ENCODE data around the gene ACOT12. TPM values are rescaled to one million over a fixed set of nuclear protein-coding genes. Genes with fewer than 3 reads are reported as not detected.

ACOT12 gene
- total RNA-seq, 2 donors from 2014 or later = not detected

- DNase-seq (no peak), ATAC-seq (no peak)
- H3K4me1 ChIP-seq = no peaks in the 10 kb centered on the region
- no peak overlapping the region for H3K27ac ChIP-seq
- H3K36me3 ChIP-seq (replicated peaks in 1 of 2; ENCODE audit: insufficient read depth in 1 of 2, low read depth in 2 of 2) = no peaks in the 10 kb centered on the region
- TF ChIP-seq POLR2A (IDR thresholded peaks at IDR 0.05) (no peak), CTCF (IDR thresholded peaks at IDR 0.05) (no peak)
- no peaks in the 10 kb centered on the region for H3K27me3 ChIP-seq
- H3K9me3 ChIP-seq = no peaks in the 10 kb centered on the region
- no peak overlapping the region for H3K4me3 ChIP-seq
- intact Hi-C loops (cut with DNase I) = no loop called here
Measured at GRCh38 chr5:81370912-81371311, 23.0 kb downstream of the ACOT12 start.

GRCh38 chr5:81365541-81365940, 28.4 kb downstream of the ACOT12 start:
- Histone ChIP-seq H3K4me1 (peaks cover 9% of the 10 kb centered on the region), H3K27me3 (no peaks in the 10 kb centered on the region), H3K9me3 (no peaks in the 10 kb centered on the region), H3K36me3 (replicated peaks in 1 of 2; ENCODE audit: insufficient read depth in 1 of 2, low read depth in 2 of 2) (no peaks in the 10 kb centered on the region), H3K27ac (no peak overlapping the region), H3K4me3 (no peak overlapping the region)
- no peak for TF ChIP-seq POLR2A (IDR thresholded peaks at IDR 0.05)
- TF ChIP-seq CTCF (IDR thresholded peaks at IDR 0.05) = no peak
- DNase-seq (no peak), ATAC-seq (no peak)
- 84 to 85% methylated on average over 5 of the region's 5 CpGs for WGBS, 2 donors
- intact Hi-C loops (cut with DNase I) = no loop called here

- no peaks in the 10 kb centered on the region for H3K9me3 ChIP-seq
- intact Hi-C loops (cut with DNase I) = no loop called here
- TF ChIP-seq POLR2A (IDR thresholded peaks at IDR 0.05) (no peak), CTCF (IDR thresholded peaks at IDR 0.05) (no peak)
- peaks cover 9% of the 10 kb centered on the region for H3K4me1 ChIP-seq
- no peaks in the 10 kb centered on the region for H3K36me3 ChIP-seq (replicated peaks in 1 of 2; ENCODE audit: insufficient read depth in 1 of 2, low read depth in 2 of 2)
- H3K27me3 ChIP-seq = no peaks in the 10 kb centered on the region
- WGBS, 2 donors = 33 to 40% methylated on average over 4 of the region's 4 CpGs
- ATAC-seq = no peak
- DNase-seq = no peak
- H3K4me3 ChIP-seq = no peak overlapping the region
- no peak overlapping the region for H3K27ac ChIP-seq
Measured at GRCh38 chr5:81363093-81363871, 30.7 kb downstream of the ACOT12 start.

- Histone ChIP-seq H3K4me3 (no peak overlapping the region), H3K27ac (no peak overlapping the region), H3K27me3 (no peaks in the 10 kb centered on the region), H3K4me1 (peaks cover 9% of the 10 kb centered on the region), H3K36me3 (replicated peaks in 1 of 2; ENCODE audit: insufficient read depth in 1 of 2, low read depth in 2 of 2) (no peaks in the 10 kb centered on the region), H3K9me3 (no peaks in the 10 kb centered on the region)
- WGBS, 2 donors = 69 to 76% methylated on average over 2 of the region's 2 CpGs
- intact Hi-C loops (cut with DNase I) = no loop called here
- ATAC-seq (no peak), DNase-seq (no peak)
- TF ChIP-seq CTCF (IDR thresholded peaks at IDR 0.05) = no peak
- TF ChIP-seq POLR2A (IDR thresholded peaks at IDR 0.05) = no peak
Measured at GRCh38 chr5:81361600-81361999, 32.3 kb downstream of the ACOT12 start.

- Histone ChIP-seq H3K4me1 (peaks cover 9% of the 10 kb centered on the region), H3K36me3 (replicated peaks in 1 of 2; ENCODE audit: insufficient read depth in 1 of 2, low read depth in 2 of 2) (no peaks in the 10 kb centered on the region), H3K27ac (no peak overlapping the region), H3K4me3 (no peak overlapping the region), H3K9me3 (no peaks in the 10 kb centered on the region), H3K27me3 (no peaks in the 10 kb centered on the region)
- no peak for DNase-seq
- ATAC-seq = no peak
- intact Hi-C loops (cut with DNase I) = no loop called here
- TF ChIP-seq CTCF (IDR thresholded peaks at IDR 0.05) = no peak
- no peak for TF ChIP-seq POLR2A (IDR thresholded peaks at IDR 0.05)
- 71 to 78% methylated on average over 4 of the region's 4 CpGs for WGBS, 2 donors
Measured at GRCh38 chr5:81360640-81361039, 33.3 kb downstream of the ACOT12 start.

All from body of pancreas (tissue), 4 donors.